ENCODE data around the gene CENPB.

DNA sequence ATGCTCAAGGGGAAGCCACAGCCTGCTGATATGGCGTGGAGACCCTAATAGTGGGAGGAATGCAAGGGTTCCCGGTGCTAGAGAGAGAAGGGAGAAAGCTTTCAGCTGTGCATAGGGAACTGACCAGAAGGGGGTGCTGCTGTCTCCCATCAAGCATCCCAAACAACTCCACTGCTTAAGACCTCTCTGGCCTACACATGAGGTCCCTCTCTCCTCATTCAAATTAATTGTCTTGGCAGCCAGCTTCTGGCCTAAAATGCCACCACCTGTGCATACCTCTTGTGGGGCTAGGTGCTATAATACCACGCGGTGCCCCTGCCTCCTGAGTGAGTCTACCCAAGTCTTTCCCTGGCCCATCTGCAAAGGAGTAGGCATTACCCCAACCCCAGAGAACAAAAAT, 33.4 kb downstream of the CENPB start:
- TF ChIP-seq POLR2A (IDR thresholded peaks at IDR 0.05), result no peak
- TF ChIP-seq, protein P1, sequence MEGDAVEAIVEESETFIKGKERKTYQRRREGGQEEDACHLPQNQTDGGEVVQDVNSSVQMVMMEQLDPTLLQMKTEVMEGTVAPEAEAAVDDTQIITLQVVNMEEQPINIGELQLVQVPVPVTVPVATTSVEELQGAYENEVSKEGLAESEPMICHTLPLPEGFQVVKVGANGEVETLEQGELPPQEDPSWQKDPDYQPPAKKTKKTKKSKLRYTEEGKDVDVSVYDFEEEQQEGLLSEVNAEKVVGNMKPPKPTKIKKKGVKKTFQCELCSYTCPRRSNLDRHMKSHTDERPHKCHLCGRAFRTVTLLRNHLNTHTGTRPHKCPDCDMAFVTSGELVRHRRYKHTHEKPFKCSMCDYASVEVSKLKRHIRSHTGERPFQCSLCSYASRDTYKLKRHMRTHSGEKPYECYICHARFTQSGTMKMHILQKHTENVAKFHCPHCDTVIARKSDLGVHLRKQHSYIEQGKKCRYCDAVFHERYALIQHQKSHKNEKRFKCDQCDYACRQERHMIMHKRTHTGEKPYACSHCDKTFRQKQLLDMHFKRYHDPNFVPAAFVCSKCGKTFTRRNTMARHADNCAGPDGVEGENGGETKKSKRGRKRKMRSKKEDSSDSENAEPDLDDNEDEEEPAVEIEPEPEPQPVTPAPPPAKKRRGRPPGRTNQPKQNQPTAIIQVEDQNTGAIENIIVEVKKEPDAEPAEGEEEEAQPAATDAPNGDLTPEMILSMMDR (IDR thresholded peaks at IDR 0.05), result peak; percentile 52 to 78 (median 66)

Data from esophagus squamous epithelium (tissue), 4 donors.